Limb (tissue), 2 donors: Measurements from ENCODE around the gene CDR2.
"Not testable (repeated sequence)": the region's sequence is repeated elsewhere in the genome, so short reads cannot be mapped to it uniquely, and the experiment has no call there.

Experiments
- DNase-seq, 2 donors: peaks; one replicate each; pipeline ENCODE4 v3.0.0-alpha.2; 2016; ENCODE audit errors: extremely low spot score in 2 of 2

The CDR2 gene

DNA sequence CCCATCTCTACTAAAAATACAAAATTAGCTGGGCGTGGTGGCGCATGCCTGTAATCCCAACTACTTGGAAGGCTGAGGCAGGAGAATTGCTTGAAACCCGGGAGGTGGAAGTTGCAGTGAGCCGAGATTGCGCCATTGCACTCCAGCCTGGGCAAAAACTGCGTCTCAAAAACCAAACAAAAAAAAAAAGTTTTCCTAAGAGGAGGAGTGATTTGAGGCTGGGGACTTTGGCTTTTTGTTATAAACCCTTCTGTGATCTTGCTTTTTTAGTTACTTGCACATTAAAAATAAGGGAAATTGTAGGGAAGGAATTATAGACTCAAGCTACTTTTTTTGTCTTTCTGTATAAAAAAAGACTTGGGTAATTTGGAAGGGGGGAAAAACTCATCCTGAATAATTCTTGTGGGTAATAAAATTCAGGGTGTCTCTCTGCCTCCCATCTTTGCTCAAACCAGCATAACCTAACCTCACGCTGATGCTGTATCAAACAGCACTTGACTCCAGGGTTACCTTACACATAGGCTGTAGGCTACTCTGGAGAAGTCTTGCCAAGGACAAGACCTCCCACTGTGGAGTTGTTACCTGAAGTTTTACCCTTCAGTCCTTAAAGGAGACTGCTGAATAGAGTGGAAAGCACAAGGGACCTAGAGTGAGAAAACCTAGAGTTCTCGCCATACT is 1.7 kb upstream of the CDR2 start:
- DNase-seq: no peak

- no peak for DNase-seq
Observed at GRCh38 chr16:22375117-22375962, 921 bp upstream of the CDR2 start.

DNA sequence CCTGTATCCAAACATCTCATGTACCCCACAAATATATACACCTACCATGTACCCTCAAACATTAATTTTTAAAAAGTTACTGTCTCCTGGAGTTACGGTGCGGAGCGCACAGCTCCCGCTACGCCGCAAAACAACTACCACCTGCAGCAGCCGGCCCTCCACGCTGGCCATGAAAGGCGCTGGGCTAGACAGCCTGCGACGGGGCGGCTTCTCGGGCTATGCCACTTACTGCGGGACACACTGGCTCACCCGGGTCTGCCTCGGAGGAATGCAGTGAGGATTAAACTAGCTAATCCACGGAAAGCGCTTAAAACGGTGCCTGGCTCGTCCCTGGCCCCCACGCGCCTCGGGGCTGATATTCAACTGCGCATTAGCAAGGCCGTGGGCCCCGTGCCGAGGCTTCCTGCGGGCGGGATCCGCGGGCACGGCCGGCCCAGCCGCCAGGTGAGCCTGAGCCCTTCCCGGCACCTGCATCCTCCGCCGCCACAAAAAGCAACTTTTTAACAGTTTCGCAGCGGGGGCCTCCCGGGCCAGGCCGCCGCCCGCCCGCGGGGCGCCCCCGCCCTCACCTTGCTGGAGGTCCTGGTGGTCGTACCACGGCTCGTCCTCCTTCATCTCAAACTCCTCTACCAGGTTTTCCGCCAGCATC is 633 bp downstream of the CDR2 start:
- DNase-seq: peak in 1 of 2 donors; percentile 65

DNA sequence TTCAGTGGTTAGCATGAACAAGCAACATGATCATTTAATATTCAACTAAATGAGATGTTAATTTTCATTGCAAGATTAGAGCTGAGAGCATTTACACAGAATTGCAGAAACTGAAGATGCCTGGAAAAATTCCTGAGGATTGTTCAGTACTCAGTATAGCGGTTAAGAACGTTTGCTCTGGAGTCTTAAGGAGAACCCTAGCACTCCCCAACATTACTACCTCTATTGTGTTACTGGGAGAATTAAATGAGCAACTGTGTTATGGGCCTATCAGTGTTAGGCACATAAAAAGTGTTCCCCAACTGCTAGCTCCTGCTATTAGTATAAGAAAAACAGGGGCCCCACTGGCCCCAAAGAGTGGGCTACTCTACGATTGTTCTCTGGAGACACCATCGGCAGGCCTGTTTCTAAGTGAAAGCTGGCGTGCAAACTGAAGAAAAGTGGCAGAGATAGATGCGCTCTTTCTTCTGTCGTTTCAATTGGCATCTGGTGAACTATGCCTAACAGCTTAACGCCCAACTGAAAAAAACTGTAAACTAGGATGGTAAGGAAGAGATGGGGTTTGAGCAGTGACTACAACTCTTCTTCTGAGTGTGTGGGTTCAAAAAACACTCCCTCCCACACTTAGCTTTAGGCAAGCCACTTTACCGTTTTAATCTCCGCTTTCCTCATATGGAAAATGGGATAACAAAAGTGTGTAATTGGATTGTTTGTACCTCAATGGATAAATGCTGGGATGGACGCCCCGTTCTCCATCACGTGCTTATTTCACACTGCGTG is 1.3 kb downstream of the CDR2 start:
- DNase-seq: no peak

GRCh38 chr16:22370038-22370820 is 4.2 kb downstream of the CDR2 start:
- DNase-seq: no peak

GRCh38 chr16:22369221-22369811 is 5.1 kb downstream of the CDR2 start:
- peak in 1 of 2 donors; percentile 51 for DNase-seq

GRCh38 chr16:22368200-22368826 is 6.1 kb downstream of the CDR2 start:
- DNase-seq: not testable (repeated sequence)

GRCh38 chr16:22366889-22367288 is 7.5 kb downstream of the CDR2 start:
- no peak for DNase-seq

- no peak for DNase-seq
Observed at GRCh38 chr16:22366371-22366770, 8.0 kb downstream of the CDR2 start.

GRCh38 chr16:22364241-22364640 is 10.2 kb downstream of the CDR2 start:
- DNase-seq: no peak

DNA sequence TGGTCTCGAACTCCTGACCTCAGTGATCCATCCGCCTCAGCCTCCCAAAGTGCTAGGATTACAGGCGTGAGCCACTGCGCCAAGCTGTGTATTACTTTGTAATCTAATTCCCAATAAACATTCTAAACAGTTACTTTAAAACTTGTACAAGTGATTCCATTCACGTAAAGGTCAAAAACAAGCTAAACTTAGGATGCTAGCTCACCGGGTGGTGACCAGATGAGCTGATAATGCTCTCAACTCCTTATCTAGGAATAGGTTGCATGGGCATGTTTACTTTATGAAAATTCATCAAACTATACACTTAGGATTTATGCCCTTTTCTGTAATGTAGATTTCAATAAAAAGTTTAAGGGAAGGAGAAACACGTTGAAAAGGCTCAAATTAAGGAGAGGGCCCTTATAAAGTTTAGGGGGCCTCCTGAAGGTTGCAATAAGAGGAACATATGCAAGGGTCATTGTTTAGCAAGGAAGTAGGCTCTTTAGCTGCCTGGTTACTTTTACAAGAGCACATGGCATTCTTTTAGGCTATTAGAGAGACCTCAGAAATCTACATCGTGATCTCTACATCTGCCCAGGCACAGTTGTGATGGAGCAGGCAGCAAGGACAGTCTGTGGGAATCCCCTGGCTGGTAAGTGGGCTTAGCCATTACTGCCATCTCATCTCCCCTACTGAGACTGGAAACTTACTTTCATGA is 13.3 kb downstream of the CDR2 start:
- no peak for DNase-seq

DNA sequence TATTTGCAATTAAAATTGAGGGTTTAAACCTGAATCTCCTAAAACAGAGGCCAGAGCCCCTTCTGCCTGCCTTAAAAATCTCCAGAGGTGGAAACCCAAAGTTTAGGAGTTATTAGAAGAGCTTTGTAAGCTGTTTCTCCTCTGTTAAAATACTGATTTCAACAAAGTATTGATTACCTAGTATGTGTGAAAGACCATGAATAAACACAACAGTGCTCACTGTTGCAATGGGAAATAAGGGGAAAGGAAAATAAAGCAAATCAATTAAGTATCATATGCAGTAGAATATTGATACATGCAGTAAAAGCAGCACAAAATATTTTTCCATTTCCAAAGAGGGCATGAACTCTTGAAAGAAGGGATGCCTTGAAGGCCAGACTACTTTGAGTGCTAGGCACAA is 14.7 kb downstream of the CDR2 start:
- DNase-seq: no peak

GRCh38 chr16:22358000-22358399 is 16.4 kb downstream of the CDR2 start:
- no peak for DNase-seq

- DNase-seq: no peak
Observed at GRCh38 chr16:22357635-22357971, 16.8 kb downstream of the CDR2 start.

- no peak for DNase-seq
Observed at GRCh38 chr16:22356930-22357634, 17.3 kb downstream of the CDR2 start.

GRCh38 chr16:22355487-22355908 is 18.9 kb downstream of the CDR2 start:
- DNase-seq: no peak

DNA sequence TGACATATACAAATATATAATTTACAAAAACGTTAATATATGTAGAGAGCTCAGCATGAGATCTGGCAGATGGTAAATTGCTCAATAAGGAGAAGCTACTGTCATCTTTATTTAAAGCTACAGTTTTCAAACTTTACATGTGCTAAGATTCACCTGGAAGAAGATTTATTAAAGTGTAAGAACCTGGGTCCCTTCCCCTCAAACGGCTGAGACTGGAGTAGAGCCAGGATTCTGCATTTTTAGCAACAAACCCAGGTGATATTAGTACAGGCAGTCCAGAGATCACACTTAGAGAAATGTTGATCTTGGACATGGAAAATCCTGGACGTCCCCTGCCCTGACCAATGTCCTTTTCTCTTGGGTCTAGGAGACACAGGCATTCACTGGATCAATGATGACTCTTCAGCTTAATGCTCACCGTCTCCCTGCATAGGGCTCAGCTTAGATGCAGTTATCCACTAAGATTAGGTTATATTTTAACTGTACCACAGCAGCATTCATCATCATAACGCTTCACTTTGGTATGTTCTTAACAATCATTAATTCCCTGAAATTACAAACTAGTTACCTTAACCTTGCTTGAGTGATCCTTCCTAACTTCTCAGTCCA is 20.4 kb downstream of the CDR2 start:
- DNase-seq: no peak

GRCh38 chr16:22353191-22353919 is 21.1 kb downstream of the CDR2 start:
- DNase-seq: no peak
